Measurements from ENCODE around the gene PTCHD1.

The PTCHD1 gene

GRCh38 chrX:23398570-23398969 is 63.9 kb downstream of the PTCHD1 start:
- H3K4me3 ChIP-seq (ENCODE audit: extremely low read depth, insufficient read depth, low read length, poor library complexity, severe bottlenecking): no peak overlapping the region
- 20% methylated on average over 1 of the region's 8 CpGs; no CpG with 5 or more reads in 1 of the 2 experiments for WGBS, 2 experiments (ENCODE audit: insufficient coverage in 2 of 2)
- no peaks in the 10 kb centered on the region for H3K4me1 ChIP-seq (ENCODE audit: control insufficient read depth, insufficient read depth, low read length, poor library complexity, severe bottlenecking)
- no peaks in the 10 kb centered on the region for H3K9me3 ChIP-seq (ENCODE audit: control insufficient read depth, low read length)
- H3K27ac ChIP-seq (ENCODE audit: low read depth, low read length, severe bottlenecking): no peak overlapping the region
- no peaks in the 10 kb centered on the region for H3K36me3 ChIP-seq (ENCODE audit: control insufficient read depth, insufficient read depth, low read length)

GRCh38 chrX:23403849-23404248 is 69.2 kb downstream of the PTCHD1 start:
- 30 to 40% methylated on average over 1 to 2 of the region's 6 CpGs for WGBS, 2 experiments (ENCODE audit: insufficient coverage in 2 of 2)
- H3K4me3 ChIP-seq (ENCODE audit: extremely low read depth, insufficient read depth, low read length, poor library complexity, severe bottlenecking): no peak overlapping the region
- no peaks in the 10 kb centered on the region for H3K4me1 ChIP-seq (ENCODE audit: control insufficient read depth, insufficient read depth, low read length, poor library complexity, severe bottlenecking)
- no peaks in the 10 kb centered on the region for H3K36me3 ChIP-seq (ENCODE audit: control insufficient read depth, insufficient read depth, low read length)
- H3K27ac ChIP-seq (ENCODE audit: low read depth, low read length, severe bottlenecking): no peak overlapping the region
- no peaks in the 10 kb centered on the region for H3K9me3 ChIP-seq (ENCODE audit: control insufficient read depth, low read length)

- H3K4me3 ChIP-seq (ENCODE audit: extremely low read depth, insufficient read depth, low read length, poor library complexity, severe bottlenecking): no peak overlapping the region
- no peaks in the 10 kb centered on the region for H3K4me1 ChIP-seq (ENCODE audit: control insufficient read depth, insufficient read depth, low read length, poor library complexity, severe bottlenecking)
- H3K9me3 ChIP-seq (ENCODE audit: control insufficient read depth, low read length): no peaks in the 10 kb centered on the region
- WGBS, 2 experiments (ENCODE audit: insufficient coverage in 2 of 2): no CpG with 5 or more reads among the region's 1 CpG
- no peak overlapping the region for H3K27ac ChIP-seq (ENCODE audit: low read depth, low read length, severe bottlenecking)
- H3K36me3 ChIP-seq (ENCODE audit: control insufficient read depth, insufficient read depth, low read length): no peaks in the 10 kb centered on the region
Observed at GRCh38 chrX:23422912-23423311, 88.3 kb downstream of the PTCHD1 start.

GRCh38 chrX:23434356-23434884 is 99.8 kb downstream of the PTCHD1 start:
- Histone ChIP-seq H3K27ac (ENCODE audit: low read depth, low read length, severe bottlenecking) (no peak overlapping the region), H3K9me3 (ENCODE audit: control insufficient read depth, low read length) (no peaks in the 10 kb centered on the region), H3K4me3 (ENCODE audit: extremely low read depth, insufficient read depth, low read length, poor library complexity, severe bottlenecking) (no peak overlapping the region), H3K36me3 (ENCODE audit: control insufficient read depth, insufficient read depth, low read length) (no peaks in the 10 kb centered on the region), H3K4me1 (ENCODE audit: control insufficient read depth, insufficient read depth, low read length, poor library complexity, severe bottlenecking) (no peaks in the 10 kb centered on the region)
- 88 to 100% methylated on average over 1 to 2 of the region's 3 CpGs for WGBS, 2 experiments (ENCODE audit: insufficient coverage in 2 of 2)

- H3K4me3 ChIP-seq (ENCODE audit: extremely low read depth, insufficient read depth, low read length, poor library complexity, severe bottlenecking): no peak overlapping the region
- H3K9me3 ChIP-seq (ENCODE audit: control insufficient read depth, low read length): no peaks in the 10 kb centered on the region
- no peak overlapping the region for H3K27ac ChIP-seq (ENCODE audit: low read depth, low read length, severe bottlenecking)
- H3K36me3 ChIP-seq (ENCODE audit: control insufficient read depth, insufficient read depth, low read length): no peaks in the 10 kb centered on the region
- no peaks in the 10 kb centered on the region for H3K4me1 ChIP-seq (ENCODE audit: control insufficient read depth, insufficient read depth, low read length, poor library complexity, severe bottlenecking)
- WGBS, 2 experiments (ENCODE audit: insufficient coverage in 2 of 2): 100% methylated on average over 1 of the region's 1 CpG; no CpG with 5 or more reads in 1 of the 2 experiments
Observed at GRCh38 chrX:23435108-23435507, 100.5 kb downstream of the PTCHD1 start.

- 100% methylated on average over 1 of the region's 2 CpGs; no CpG with 5 or more reads in 1 of the 2 experiments for WGBS, 2 experiments (ENCODE audit: insufficient coverage in 2 of 2)
- Histone ChIP-seq H3K27ac (ENCODE audit: low read depth, low read length, severe bottlenecking) (no peak overlapping the region), H3K4me3 (ENCODE audit: extremely low read depth, insufficient read depth, low read length, poor library complexity, severe bottlenecking) (no peak overlapping the region), H3K36me3 (ENCODE audit: control insufficient read depth, insufficient read depth, low read length) (no peaks in the 10 kb centered on the region), H3K9me3 (ENCODE audit: control insufficient read depth, low read length) (no peaks in the 10 kb centered on the region), H3K4me1 (ENCODE audit: control insufficient read depth, insufficient read depth, low read length, poor library complexity, severe bottlenecking) (no peaks in the 10 kb centered on the region)
Observed at GRCh38 chrX:23435575-23435974, 100.9 kb downstream of the PTCHD1 start.

- Histone ChIP-seq H3K4me1 (ENCODE audit: control insufficient read depth, insufficient read depth, low read length, poor library complexity, severe bottlenecking) (no peaks in the 10 kb centered on the region), H3K9me3 (ENCODE audit: control insufficient read depth, low read length) (no peaks in the 10 kb centered on the region), H3K27ac (ENCODE audit: low read depth, low read length, severe bottlenecking) (no peak overlapping the region), H3K36me3 (ENCODE audit: control insufficient read depth, insufficient read depth, low read length) (no peaks in the 10 kb centered on the region), H3K4me3 (ENCODE audit: extremely low read depth, insufficient read depth, low read length, poor library complexity, severe bottlenecking) (no peak overlapping the region)
- WGBS, 2 experiments (ENCODE audit: insufficient coverage in 2 of 2): 80% methylated on average over 1 of the region's 1 CpG; no CpG with 5 or more reads in 1 of the 2 experiments
Observed at GRCh38 chrX:23436875-23437274, 102.2 kb downstream of the PTCHD1 start.

- WGBS, 2 experiments (ENCODE audit: insufficient coverage in 2 of 2): no CpG with 5 or more reads among the region's 3 CpGs
- Histone ChIP-seq H3K9me3 (ENCODE audit: control insufficient read depth, low read length) (no peaks in the 10 kb centered on the region), H3K4me3 (ENCODE audit: extremely low read depth, insufficient read depth, low read length, poor library complexity, severe bottlenecking) (no peak overlapping the region), H3K27ac (ENCODE audit: low read depth, low read length, severe bottlenecking) (no peak overlapping the region), H3K4me1 (ENCODE audit: control insufficient read depth, insufficient read depth, low read length, poor library complexity, severe bottlenecking) (no peaks in the 10 kb centered on the region), H3K36me3 (ENCODE audit: control insufficient read depth, insufficient read depth, low read length) (no peaks in the 10 kb centered on the region)
Observed at GRCh38 chrX:23451266-23451665, 116.6 kb downstream of the PTCHD1 start.

All from mesodermal cell (in vitro differentiated cells).